ENCODE results near the gene FOXC1.
A peak's percentile ranks its signal among the peaks of the same experiment; 100 is the strongest.

GRCh38 chr6:1596088-1596852 lies 13.4 kb upstream of the FOXC1 start:
- TF ChIP-seq CTCF (conservative IDR thresholded peaks at IDR 0.05; ENCODE audit: low read length) = peak; percentile 93
- TF ChIP-seq EZH2phosphoT487 (IDR thresholded peaks at IDR 0.05; ENCODE audit: borderline replicate concordance, low read depth, low read length) = no peak
